GM12874 (cell line): Measurements from ENCODE around the gene PLEKHG4B.

ENCODE experiments used
- TF ChIP-seq, protein P1 (sequence below): IDR thresholded peaks from 2 replicates; pipeline ENCODE4 v1.5.1; 2011; ENCODE audit warnings: low read depth, mild to moderate bottlenecking, control low read depth, low read length, moderate library complexity; ENCODE audit not compliant: insufficient read depth

Gene PLEKHG4B

DNA sequence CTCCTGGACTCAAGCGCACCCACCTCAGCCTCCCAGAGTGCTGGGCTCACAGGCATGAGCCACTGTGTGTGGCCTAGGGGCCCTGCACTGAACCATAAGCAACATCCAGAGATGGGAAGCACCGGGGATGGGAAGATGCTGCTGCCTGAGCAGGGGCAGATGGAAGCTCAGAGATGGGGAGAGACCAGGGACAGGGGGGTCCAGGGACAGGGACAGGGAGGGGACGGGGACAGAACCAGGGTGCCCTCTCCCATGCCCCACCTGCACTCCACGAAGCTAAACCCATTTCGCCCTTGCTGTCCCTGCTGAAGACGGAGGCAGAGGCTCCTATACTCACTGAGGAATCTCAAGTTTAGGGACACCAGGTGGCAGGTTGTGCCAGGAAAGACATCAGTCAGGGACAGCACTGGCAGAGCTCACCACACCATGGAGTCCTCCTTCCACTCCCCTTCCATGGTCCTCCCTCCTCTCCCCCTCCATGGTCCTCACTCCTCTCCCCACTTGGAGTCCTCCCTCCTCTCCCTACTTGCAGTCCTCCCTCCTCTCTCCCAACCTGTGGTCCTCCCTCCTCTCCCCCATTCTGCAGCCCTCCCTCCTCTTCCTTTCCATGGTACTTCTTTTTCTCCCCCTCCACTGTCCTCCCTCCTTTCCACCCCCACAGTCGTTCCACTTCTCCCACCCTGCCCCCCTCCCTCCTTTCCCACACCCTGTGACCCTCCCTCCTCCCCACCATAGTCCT lies 53.8 kb downstream of the PLEKHG4B start:
- TF ChIP-seq, protein P1, sequence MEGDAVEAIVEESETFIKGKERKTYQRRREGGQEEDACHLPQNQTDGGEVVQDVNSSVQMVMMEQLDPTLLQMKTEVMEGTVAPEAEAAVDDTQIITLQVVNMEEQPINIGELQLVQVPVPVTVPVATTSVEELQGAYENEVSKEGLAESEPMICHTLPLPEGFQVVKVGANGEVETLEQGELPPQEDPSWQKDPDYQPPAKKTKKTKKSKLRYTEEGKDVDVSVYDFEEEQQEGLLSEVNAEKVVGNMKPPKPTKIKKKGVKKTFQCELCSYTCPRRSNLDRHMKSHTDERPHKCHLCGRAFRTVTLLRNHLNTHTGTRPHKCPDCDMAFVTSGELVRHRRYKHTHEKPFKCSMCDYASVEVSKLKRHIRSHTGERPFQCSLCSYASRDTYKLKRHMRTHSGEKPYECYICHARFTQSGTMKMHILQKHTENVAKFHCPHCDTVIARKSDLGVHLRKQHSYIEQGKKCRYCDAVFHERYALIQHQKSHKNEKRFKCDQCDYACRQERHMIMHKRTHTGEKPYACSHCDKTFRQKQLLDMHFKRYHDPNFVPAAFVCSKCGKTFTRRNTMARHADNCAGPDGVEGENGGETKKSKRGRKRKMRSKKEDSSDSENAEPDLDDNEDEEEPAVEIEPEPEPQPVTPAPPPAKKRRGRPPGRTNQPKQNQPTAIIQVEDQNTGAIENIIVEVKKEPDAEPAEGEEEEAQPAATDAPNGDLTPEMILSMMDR, result no peak

DNA sequence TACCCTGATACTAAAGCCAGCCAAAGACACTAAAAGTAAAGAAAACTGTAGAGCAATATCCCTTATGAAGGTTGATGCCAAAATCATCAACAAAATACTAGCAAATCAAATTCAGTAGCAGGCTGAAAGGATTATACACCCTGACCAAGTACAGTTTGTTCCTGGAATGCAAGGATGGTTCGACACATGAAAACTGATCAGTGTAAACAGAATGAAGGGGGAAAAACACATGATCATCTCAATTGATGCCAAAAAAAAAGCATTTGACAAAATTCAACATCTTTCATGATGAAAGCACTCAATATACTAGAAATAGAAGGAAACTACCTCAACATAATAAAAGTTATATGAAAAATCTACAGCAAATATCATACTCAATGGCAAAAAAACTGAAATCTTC lies 55.8 kb downstream of the PLEKHG4B start:
- TF ChIP-seq, protein P1, result no peak

DNA sequence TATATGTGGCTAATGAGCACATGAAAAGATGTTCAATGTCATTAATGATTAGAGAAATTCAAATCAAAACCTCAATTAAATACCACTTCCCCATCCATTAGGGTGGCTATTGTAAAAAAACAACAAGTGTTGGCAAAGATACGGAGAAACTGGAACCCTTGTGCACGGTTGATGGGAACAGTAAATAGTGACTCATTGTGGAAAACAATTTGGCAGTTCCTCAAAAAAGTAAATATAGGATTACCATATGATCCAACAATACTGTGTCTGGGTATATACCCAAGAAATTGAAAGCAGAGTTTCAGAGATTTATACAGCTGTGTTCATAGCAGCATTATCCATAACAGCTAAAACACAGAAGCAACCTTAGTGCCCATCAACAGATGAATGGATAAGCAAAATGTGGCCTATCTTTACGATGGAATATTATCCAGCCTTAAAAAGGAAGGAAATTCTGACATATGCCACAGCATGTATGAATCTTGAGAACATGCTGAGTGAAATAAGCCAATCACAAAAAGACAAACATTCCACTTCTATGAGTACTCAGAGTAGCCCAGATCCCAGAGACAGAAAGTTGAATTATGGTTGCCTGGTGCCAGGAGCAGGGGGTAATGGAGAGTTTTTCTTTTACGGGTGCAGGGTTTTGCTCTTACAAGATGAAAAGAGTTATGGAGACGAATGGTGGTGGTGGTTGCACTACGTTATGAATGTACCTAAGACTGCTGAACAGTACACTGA lies 57.9 kb downstream of the PLEKHG4B start:
- TF ChIP-seq, protein P1, result no peak

DNA sequence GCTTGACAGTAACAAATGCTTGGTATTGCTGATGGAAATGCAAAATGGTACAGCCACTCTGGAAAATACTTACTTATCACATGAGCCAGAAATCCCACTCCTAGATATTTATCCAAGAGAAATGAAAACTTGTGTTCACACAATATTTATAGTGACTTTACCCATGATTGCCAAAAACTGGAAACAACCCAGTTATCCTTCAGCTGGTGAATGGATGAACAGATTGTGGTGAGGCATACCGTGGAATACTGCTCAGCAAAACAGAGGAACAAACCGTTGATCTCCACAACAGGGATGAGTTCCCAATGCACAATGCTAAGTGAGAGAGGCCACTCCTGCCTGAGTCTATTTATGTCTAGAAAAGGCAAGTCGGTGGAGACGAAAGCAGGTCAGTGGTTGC lies 58.8 kb downstream of the PLEKHG4B start:
- TF ChIP-seq, protein P1, result no peak

DNA sequence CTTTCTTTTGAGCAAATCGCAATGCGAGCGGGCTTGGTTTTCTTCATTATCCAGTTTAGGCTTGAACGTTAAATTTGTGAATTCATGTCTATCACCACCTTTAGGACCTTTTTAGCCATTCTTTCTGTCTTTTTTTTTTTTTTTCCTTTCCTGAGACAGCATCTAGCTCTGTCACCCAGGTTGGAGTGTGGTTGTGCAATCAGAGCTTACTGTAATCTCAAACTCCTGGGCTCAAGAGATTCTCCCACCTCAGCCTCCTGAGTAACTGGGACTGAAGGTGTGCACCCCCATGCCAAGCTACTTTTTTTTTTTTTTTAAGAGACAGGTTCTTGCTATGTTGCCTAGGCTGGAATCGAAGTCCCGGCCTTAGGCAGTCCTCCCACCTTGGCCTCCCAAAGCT lies 60.1 kb downstream of the PLEKHG4B start:
- TF ChIP-seq, protein P1, result no peak

DNA sequence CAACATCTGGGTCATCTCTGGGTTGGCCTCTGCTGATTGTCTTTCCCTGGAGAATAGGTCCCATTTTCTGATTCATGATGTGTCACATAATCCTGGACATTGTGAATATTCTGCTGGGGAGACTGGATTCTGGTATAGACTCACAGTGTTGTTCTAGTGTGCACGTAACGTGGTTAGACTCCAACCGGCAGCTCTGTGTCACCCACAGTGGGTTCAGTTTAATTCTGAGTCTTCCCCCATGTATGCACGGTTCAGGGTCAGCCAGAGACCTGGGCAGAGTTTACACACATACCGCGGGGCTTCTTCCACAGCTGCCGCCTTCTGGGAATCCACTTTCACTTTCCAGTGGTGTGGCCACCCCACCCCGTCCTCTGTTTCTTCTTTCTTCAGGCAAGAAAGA lies 61.3 kb downstream of the PLEKHG4B start:
- TF ChIP-seq, protein P1, result no peak

DNA sequence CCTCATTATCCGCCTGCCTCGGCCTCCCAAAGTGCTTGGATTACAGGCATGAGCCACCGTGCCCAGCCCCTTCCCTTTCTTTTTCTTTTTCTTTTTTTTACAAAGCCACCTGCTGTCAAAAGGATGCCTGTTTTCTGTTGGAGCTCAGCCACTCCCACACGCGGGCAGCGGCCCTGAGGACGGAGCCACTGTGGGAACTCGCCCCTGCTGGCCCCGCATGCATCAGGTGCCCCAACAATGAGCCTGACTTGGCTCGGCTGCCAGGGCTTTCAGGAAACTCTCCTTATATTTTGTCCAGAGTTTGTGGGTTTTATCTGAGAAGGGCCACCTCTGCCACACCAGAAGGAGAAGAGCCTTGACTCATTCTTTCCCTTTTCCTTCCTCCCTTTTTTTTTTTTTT lies 62.3 kb downstream of the PLEKHG4B start:
- TF ChIP-seq, protein P1, result no peak
